OCI-LY1 (cell line): ENCODE results near the gene FRMD4A.

Source experiments
- EZH2 ChIP-seq: fragments of 200-600 bp; sonication (generic), shearing (Covaris generic); IDR thresholded peaks from 2 replicates; pipeline ENCODE4 v1.8.0; 2017; ENCODE audit warnings: borderline replicate concordance, mixed run types, mild to moderate bottlenecking, antibody characterized with exemption, low read length, moderate library complexity, mixed read lengths
- TF ChIP-seq, protein P1 (sequence below): fragments of 200-600 bp; sonication (generic), shearing (Covaris generic); IDR thresholded peaks from 2 replicates; pipeline ENCODE4 v1.5.1; 2017; ENCODE audit warnings: mild to moderate bottlenecking, antibody characterized with exemption, low read length, moderate library complexity, mixed read lengths

- no peak for TF ChIP-seq EZH2
- TF ChIP-seq, protein P1, sequence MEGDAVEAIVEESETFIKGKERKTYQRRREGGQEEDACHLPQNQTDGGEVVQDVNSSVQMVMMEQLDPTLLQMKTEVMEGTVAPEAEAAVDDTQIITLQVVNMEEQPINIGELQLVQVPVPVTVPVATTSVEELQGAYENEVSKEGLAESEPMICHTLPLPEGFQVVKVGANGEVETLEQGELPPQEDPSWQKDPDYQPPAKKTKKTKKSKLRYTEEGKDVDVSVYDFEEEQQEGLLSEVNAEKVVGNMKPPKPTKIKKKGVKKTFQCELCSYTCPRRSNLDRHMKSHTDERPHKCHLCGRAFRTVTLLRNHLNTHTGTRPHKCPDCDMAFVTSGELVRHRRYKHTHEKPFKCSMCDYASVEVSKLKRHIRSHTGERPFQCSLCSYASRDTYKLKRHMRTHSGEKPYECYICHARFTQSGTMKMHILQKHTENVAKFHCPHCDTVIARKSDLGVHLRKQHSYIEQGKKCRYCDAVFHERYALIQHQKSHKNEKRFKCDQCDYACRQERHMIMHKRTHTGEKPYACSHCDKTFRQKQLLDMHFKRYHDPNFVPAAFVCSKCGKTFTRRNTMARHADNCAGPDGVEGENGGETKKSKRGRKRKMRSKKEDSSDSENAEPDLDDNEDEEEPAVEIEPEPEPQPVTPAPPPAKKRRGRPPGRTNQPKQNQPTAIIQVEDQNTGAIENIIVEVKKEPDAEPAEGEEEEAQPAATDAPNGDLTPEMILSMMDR, result no peak
Observed at GRCh38 chr10:14162629-14163344, 167.9 kb downstream of the FRMD4A start.
